ENCODE data around the gene IRF8.

The IRF8 gene

GRCh38 chr16:85901773-85902365, 2.9 kb downstream of the IRF8 start:
- no peaks in the 10 kb centered on the region for H3K79me2 ChIP-seq
- no peak overlapping the region for H3K27ac ChIP-seq
- no peak overlapping the region for H3K9ac ChIP-seq
- H3K36me3 ChIP-seq (ENCODE audit: control insufficient read depth, insufficient read depth, low read length) = no peaks in the 10 kb centered on the region
- no peaks in the 10 kb centered on the region for H3K9me3 ChIP-seq (ENCODE audit: control insufficient read depth, low read length)
- H3K4me2 ChIP-seq (ENCODE audit: low read length) = no peak overlapping the region
- no peak overlapping the region for H2AFZ ChIP-seq
- peaks cover 3% of the 10 kb centered on the region for H3K4me1 ChIP-seq
- H3K4me3 ChIP-seq (ENCODE audit: low read depth, low read length) = no peak overlapping the region
- no peak for TF ChIP-seq CTCF (IDR thresholded peaks at IDR 0.05)
- H3K27me3 ChIP-seq (ENCODE audit: control insufficient read depth, insufficient read depth, low read length) = peaks cover 4% of the 10 kb centered on the region

GRCh38 chr16:85902366-85903155, 3.6 kb downstream of the IRF8 start:
- H3K4me2 ChIP-seq (ENCODE audit: low read length) = no peak overlapping the region
- no peaks in the 10 kb centered on the region for H3K9me3 ChIP-seq (ENCODE audit: control insufficient read depth, low read length)
- H3K4me3 ChIP-seq (ENCODE audit: low read depth, low read length) = no peak overlapping the region
- H3K79me2 ChIP-seq = no peaks in the 10 kb centered on the region
- TF ChIP-seq CTCF (IDR thresholded peaks at IDR 0.05) = no peak
- H3K27ac ChIP-seq = no peak overlapping the region
- H3K4me1 ChIP-seq = peaks cover 3% of the 10 kb centered on the region
- no peaks in the 10 kb centered on the region for H3K36me3 ChIP-seq (ENCODE audit: control insufficient read depth, insufficient read depth, low read length)
- H3K9ac ChIP-seq = no peak overlapping the region
- no peak overlapping the region for H2AFZ ChIP-seq
- H3K27me3 ChIP-seq (ENCODE audit: control insufficient read depth, insufficient read depth, low read length) = peaks cover 4% of the 10 kb centered on the region

GRCh38 chr16:85903559-85903958, 4.6 kb downstream of the IRF8 start:
- no peaks in the 10 kb centered on the region for H3K79me2 ChIP-seq
- H3K9me3 ChIP-seq (ENCODE audit: control insufficient read depth, low read length) = no peaks in the 10 kb centered on the region
- H3K27ac ChIP-seq = no peak overlapping the region
- peaks cover 4% of the 10 kb centered on the region for H3K27me3 ChIP-seq (ENCODE audit: control insufficient read depth, insufficient read depth, low read length)
- H3K4me1 ChIP-seq = no peaks in the 10 kb centered on the region
- H3K4me3 ChIP-seq (ENCODE audit: low read depth, low read length) = no peak overlapping the region
- H3K36me3 ChIP-seq (ENCODE audit: control insufficient read depth, insufficient read depth, low read length) = no peaks in the 10 kb centered on the region
- no peak for TF ChIP-seq CTCF (IDR thresholded peaks at IDR 0.05)
- no peak overlapping the region for H3K9ac ChIP-seq
- no peak overlapping the region for H2AFZ ChIP-seq
- H3K4me2 ChIP-seq (ENCODE audit: low read length) = no peak overlapping the region

- Histone ChIP-seq H3K27me3 (ENCODE audit: control insufficient read depth, insufficient read depth, low read length) (no peaks in the 10 kb centered on the region), H3K4me3 (ENCODE audit: low read depth, low read length) (no peak overlapping the region), H3K4me2 (ENCODE audit: low read length) (no peak overlapping the region), H3K36me3 (ENCODE audit: control insufficient read depth, insufficient read depth, low read length) (no peaks in the 10 kb centered on the region), H3K9ac (no peak overlapping the region), H3K9me3 (ENCODE audit: control insufficient read depth, low read length) (no peaks in the 10 kb centered on the region), H2AFZ (no peak overlapping the region), H3K79me2 (no peaks in the 10 kb centered on the region), H3K4me1 (no peaks in the 10 kb centered on the region), H3K27ac (no peak overlapping the region)
- no peak for TF ChIP-seq CTCF (IDR thresholded peaks at IDR 0.05)
Observed at GRCh38 chr16:85905110-85906095, 6.4 kb downstream of the IRF8 start.

Data from parathyroid adenoma (tissue), 2 donors.